Measurements from ENCODE around the gene CFAP99.
A peak's percentile ranks its signal among the peaks of the same experiment; 100 is the strongest.
"Not testable (repeated sequence)": the region's sequence is repeated elsewhere in the genome, so short reads cannot be mapped to it uniquely, and the experiment has no call there.

The CFAP99 gene

GRCh38 chr4:2449511-2450392, 31.0 kb downstream of the CFAP99 start:
- no peak for DNase-seq

GRCh38 chr4:2450394-2451035, 31.8 kb downstream of the CFAP99 start:
- DNase-seq: no peak

- DNase-seq: no peak
Observed at GRCh38 chr4:2451036-2451520, 32.3 kb downstream of the CFAP99 start.

- DNase-seq: no peak
Observed at GRCh38 chr4:2451821-2452785, 33.3 kb downstream of the CFAP99 start.

GRCh38 chr4:2457481-2458295, 38.9 kb downstream of the CFAP99 start:
- DNase-seq: no peak

- DNase-seq: no peak
Observed at GRCh38 chr4:2458546-2459491, 40.1 kb downstream of the CFAP99 start.

GRCh38 chr4:2459589-2460349, 41.0 kb downstream of the CFAP99 start:
- DNase-seq: no peak

GRCh38 chr4:2461246-2461960, 42.6 kb downstream of the CFAP99 start:
- DNase-seq: no peak

- peak; percentile 77 for DNase-seq
Observed at GRCh38 chr4:2462218-2462991, 43.6 kb downstream of the CFAP99 start.

GRCh38 chr4:2462992-2463762, 44.4 kb downstream of the CFAP99 start:
- DNase-seq: no peak

GRCh38 chr4:2465032-2465431, 46.3 kb downstream of the CFAP99 start:
- no peak for DNase-seq

- not testable (repeated sequence) for DNase-seq
Observed at GRCh38 chr4:2465544-2465943, 46.8 kb downstream of the CFAP99 start.

- DNase-seq: peak; percentile 96
Observed at GRCh38 chr4:2468456-2469191, 49.9 kb downstream of the CFAP99 start, which contains the start of gene RNF4. Gene RNF4 (plus strand): TSS chr4:2469106. CDS start chr4:2490494, 21,388 bp downstream.

- DNase-seq: peak; percentile 80
Observed at GRCh38 chr4:2469192-2469984, 50.6 kb downstream of the CFAP99 start.

GRCh38 chr4:2470791-2471190, 52.0 kb downstream of the CFAP99 start:
- no peak for DNase-seq

GRCh38 chr4:2472187-2472586, 53.4 kb downstream of the CFAP99 start:
- no peak for DNase-seq

All from CD4-positive, alpha-beta T cell treated with Interleukin-17A for 4 hours (primary cell).